PFSK-1 (cell line): ENCODE measurements around the gene OTULIN.

ENCODE experiments used
- FOXP2 ChIP-seq: optimal IDR thresholded peaks from 2 replicates; pipeline ENCODE3; 2011; ENCODE audit warnings: borderline replicate concordance, control low read depth, inconsistent platforms; ENCODE audit not compliant: insufficient read depth; ENCODE audit errors: extremely low read length, extremely low read depth
- POLR2AphosphoS5 ChIP-seq: IDR thresholded peaks from 2 replicates; pipeline ENCODE4 v1.6.1; 2012; ENCODE audit warnings: low read depth, mild to moderate bottlenecking, control low read depth, low read length, moderate library complexity
- REST ChIP-seq, 2 experiments: IDR thresholded peaks; 2 replicates each; pipeline versions ENCODE4 v1.6.1 to v1.8.0; 2011 to 2012; ENCODE audit warnings: low read depth in 2 of 2, low read length in 2 of 2, control low read depth in 1 of 2, inconsistent platforms in 1 of 2, mild to moderate bottlenecking in 1 of 2, moderate library complexity in 1 of 2; ENCODE audit not compliant: insufficient read depth in 1 of 2
- SIN3A ChIP-seq: IDR thresholded peaks from 2 replicates; pipeline ENCODE4 v1.6.1; 2012; ENCODE audit warnings: mild to moderate bottlenecking, low read length, moderate library complexity, borderline replicate concordance; ENCODE audit not compliant: insufficient read depth
- TAF1 ChIP-seq: IDR thresholded peaks from 2 replicates; pipeline ENCODE4 v1.6.1; 2012; ENCODE audit warnings: low read length, control low read depth, borderline replicate concordance; ENCODE audit not compliant: insufficient read depth

Gene OTULIN

GRCh38 chr5:14702238-14702839 is 37.8 kb downstream of the OTULIN start:
- no peak for TF ChIP-seq TAF1
- TF ChIP-seq SIN3A: no peak
- TF ChIP-seq REST (IDR thresholded peaks at IDR 0.05; ENCODE audit: insufficient read depth in 1 of 2, low read depth in 2 of 2, low read length in 2 of 2): no peak
- TF ChIP-seq FOXP2: no peak
- no peak for TF ChIP-seq POLR2AphosphoS5

GRCh38 chr5:14705556-14705955 is 41.0 kb downstream of the OTULIN start:
- TF ChIP-seq FOXP2 (no peak), TAF1 (no peak), REST (IDR thresholded peaks at IDR 0.05; ENCODE audit: insufficient read depth in 1 of 2, low read depth in 2 of 2, low read length in 2 of 2) (no peak), SIN3A (no peak), POLR2AphosphoS5 (no peak)

- TF ChIP-seq POLR2AphosphoS5 (no peak), REST (IDR thresholded peaks at IDR 0.05; ENCODE audit: insufficient read depth in 1 of 2, low read depth in 2 of 2, low read length in 2 of 2) (no peak), SIN3A (peak; percentile 90; the same call in 1 of the 2 replicates), TAF1 (no peak)
These were observed 42.1 kb downstream of the OTULIN start for GRCh38 chr5:14706615-14707021.

GRCh38 chr5:14707811-14708390 is 43.4 kb downstream of the OTULIN start:
- no peak for TF ChIP-seq POLR2AphosphoS5
- no peak for TF ChIP-seq REST (IDR thresholded peaks at IDR 0.05; ENCODE audit: insufficient read depth in 1 of 2, low read depth in 2 of 2, low read length in 2 of 2)
- no peak for TF ChIP-seq TAF1
- TF ChIP-seq SIN3A: no peak
- TF ChIP-seq FOXP2: no peak
